ENCODE measurements around the gene SPEM3.

Gene SPEM3

DNA sequence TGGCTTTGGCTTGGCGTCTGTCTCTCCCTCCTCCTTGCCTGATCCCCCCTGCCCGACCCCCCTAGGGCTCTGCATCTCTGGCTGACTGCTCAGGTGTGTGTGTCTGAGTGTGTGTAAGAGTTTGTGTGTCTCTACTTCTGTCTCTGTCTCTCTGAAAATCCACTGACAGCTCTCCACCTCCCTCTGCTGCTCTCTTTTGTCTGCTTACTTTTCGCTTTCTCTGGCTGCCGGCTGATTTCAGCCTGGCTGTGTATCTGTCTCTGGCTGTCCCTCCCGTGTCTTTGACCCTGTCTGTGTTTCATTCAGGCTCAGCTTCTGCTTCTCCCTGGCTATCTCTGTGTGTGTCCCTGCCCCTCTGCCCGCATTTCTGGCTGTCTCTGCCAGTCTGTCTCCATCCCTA is 12.3 kb upstream of the SPEM3 start:
- no peak for DNase-seq (ENCODE audit: low read depth in 1 of 2, low spot score in 1 of 2)
- TF ChIP-seq, protein P1, sequence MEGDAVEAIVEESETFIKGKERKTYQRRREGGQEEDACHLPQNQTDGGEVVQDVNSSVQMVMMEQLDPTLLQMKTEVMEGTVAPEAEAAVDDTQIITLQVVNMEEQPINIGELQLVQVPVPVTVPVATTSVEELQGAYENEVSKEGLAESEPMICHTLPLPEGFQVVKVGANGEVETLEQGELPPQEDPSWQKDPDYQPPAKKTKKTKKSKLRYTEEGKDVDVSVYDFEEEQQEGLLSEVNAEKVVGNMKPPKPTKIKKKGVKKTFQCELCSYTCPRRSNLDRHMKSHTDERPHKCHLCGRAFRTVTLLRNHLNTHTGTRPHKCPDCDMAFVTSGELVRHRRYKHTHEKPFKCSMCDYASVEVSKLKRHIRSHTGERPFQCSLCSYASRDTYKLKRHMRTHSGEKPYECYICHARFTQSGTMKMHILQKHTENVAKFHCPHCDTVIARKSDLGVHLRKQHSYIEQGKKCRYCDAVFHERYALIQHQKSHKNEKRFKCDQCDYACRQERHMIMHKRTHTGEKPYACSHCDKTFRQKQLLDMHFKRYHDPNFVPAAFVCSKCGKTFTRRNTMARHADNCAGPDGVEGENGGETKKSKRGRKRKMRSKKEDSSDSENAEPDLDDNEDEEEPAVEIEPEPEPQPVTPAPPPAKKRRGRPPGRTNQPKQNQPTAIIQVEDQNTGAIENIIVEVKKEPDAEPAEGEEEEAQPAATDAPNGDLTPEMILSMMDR (IDR thresholded peaks at IDR 0.05; ENCODE audit: insufficient read depth, low read length) = no peak
- TF ChIP-seq, protein P2, sequence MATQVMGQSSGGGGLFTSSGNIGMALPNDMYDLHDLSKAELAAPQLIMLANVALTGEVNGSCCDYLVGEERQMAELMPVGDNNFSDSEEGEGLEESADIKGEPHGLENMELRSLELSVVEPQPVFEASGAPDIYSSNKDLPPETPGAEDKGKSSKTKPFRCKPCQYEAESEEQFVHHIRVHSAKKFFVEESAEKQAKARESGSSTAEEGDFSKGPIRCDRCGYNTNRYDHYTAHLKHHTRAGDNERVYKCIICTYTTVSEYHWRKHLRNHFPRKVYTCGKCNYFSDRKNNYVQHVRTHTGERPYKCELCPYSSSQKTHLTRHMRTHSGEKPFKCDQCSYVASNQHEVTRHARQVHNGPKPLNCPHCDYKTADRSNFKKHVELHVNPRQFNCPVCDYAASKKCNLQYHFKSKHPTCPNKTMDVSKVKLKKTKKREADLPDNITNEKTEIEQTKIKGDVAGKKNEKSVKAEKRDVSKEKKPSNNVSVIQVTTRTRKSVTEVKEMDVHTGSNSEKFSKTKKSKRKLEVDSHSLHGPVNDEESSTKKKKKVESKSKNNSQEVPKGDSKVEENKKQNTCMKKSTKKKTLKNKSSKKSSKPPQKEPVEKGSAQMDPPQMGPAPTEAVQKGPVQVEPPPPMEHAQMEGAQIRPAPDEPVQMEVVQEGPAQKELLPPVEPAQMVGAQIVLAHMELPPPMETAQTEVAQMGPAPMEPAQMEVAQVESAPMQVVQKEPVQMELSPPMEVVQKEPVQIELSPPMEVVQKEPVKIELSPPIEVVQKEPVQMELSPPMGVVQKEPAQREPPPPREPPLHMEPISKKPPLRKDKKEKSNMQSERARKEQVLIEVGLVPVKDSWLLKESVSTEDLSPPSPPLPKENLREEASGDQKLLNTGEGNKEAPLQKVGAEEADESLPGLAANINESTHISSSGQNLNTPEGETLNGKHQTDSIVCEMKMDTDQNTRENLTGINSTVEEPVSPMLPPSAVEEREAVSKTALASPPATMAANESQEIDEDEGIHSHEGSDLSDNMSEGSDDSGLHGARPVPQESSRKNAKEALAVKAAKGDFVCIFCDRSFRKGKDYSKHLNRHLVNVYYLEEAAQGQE (IDR thresholded peaks at IDR 0.05; ENCODE audit: insufficient replicate concordance, low read depth) = no peak
- TF ChIP-seq POLR2AphosphoS5 (IDR thresholded peaks at IDR 0.05; ENCODE audit: low read depth) (no peak), GABPA (IDR thresholded peaks at IDR 0.05; ENCODE audit: low read depth) (no peak), SPI1 (IDR thresholded peaks at IDR 0.05; ENCODE audit: borderline replicate concordance, low read depth) (no peak)
- Histone ChIP-seq H3K27me3 (ENCODE audit: insufficient read depth, poor library complexity, severe bottlenecking) (no peaks in the 10 kb centered on the region), H3K27ac (replicated peaks) (no peak overlapping the region), H3K4me3 (replicated peaks; ENCODE audit: insufficient read depth, low read length) (no peak overlapping the region)

DNA sequence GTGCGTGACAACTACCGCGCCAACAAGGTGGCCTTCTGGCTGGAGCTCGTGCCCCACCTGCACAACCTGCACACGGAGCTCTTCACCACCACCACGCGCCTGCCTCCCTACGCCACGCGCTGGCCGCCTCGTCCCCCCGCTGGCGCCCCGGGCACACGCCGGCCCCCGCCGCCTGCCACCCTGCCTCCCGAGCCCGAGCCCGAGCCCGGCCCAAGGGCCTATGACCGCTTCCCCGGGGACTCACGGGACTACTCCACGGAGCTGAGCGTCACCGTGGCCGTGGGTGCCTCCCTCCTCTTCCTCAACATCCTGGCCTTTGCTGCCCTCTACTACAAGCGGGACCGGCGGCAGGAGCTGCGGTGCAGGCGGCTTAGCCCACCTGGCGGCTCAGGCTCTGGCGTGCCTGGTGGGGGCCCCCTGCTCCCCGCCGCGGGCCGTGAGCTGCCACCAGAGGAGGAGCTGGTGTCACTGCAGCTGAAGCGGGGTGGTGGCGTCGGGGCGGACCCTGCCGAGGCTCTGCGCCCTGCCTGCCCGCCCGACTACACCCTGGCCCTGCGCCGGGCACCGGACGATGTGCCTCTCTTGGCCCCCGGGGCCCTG is 11.5 kb upstream of the SPEM3 start:
- Histone ChIP-seq H3K27ac (replicated peaks) (no peak overlapping the region), H3K4me3 (replicated peaks; ENCODE audit: insufficient read depth, low read length) (no peak overlapping the region), H3K27me3 (ENCODE audit: insufficient read depth, poor library complexity, severe bottlenecking) (no peaks in the 10 kb centered on the region)
- no peak for DNase-seq (ENCODE audit: low read depth in 1 of 2, low spot score in 1 of 2)
- TF ChIP-seq POLR2AphosphoS5 (IDR thresholded peaks at IDR 0.05; ENCODE audit: low read depth) (no peak), SPI1 (IDR thresholded peaks at IDR 0.05; ENCODE audit: borderline replicate concordance, low read depth) (no peak), GABPA (IDR thresholded peaks at IDR 0.05; ENCODE audit: low read depth) (no peak)
- TF ChIP-seq, protein P1 (IDR thresholded peaks at IDR 0.05; ENCODE audit: insufficient read depth, low read length) = no peak
- TF ChIP-seq, protein P2 (IDR thresholded peaks at IDR 0.05; ENCODE audit: insufficient replicate concordance, low read depth) = no peak

DNA sequence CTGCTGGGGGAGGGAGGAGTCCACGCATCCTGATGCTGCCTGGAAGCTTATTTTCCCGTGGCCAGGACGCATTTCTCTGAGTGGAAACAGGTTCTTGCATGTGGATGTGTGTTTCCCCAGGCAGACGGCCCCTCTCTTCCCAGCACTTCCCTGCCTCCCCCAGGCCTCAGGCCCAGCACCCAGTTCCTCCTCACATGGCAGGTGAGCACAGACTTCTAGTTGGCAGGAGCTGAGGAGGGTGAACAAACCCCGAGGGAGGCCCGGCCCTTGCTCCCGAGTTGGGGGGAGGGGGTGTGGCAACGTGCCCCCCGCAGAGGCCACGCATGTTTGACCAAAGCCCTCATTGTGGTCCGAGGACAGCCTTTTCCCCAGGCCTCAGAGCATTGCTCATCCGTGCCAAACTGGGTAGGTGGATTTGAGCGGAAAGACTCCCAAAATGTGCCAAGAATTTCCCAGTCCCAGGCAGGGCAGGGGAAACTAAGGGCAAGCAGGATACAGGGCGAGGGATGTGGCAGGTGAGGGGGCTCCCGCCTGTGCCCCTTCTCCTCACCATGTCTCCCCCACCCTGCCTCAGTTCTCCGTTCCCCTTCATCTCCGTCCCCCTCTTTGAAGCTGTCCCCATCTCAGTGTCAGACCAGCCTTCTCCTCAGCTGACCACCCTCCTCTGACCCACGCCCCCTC is 10.0 kb upstream of the SPEM3 start:
- DNase-seq (ENCODE audit: low read depth in 1 of 2, low spot score in 1 of 2) = no peak
- TF ChIP-seq SPI1 (IDR thresholded peaks at IDR 0.05; ENCODE audit: borderline replicate concordance, low read depth) (no peak), POLR2AphosphoS5 (IDR thresholded peaks at IDR 0.05; ENCODE audit: low read depth) (no peak), GABPA (IDR thresholded peaks at IDR 0.05; ENCODE audit: low read depth) (no peak)
- TF ChIP-seq, protein P2 (IDR thresholded peaks at IDR 0.05; ENCODE audit: insufficient replicate concordance, low read depth) = no peak
- TF ChIP-seq, protein P1 (IDR thresholded peaks at IDR 0.05; ENCODE audit: insufficient read depth, low read length) = no peak
- H3K4me3 ChIP-seq (replicated peaks; ENCODE audit: insufficient read depth, low read length) = no peak overlapping the region
- H3K27ac ChIP-seq (replicated peaks) = no peak overlapping the region
- H3K27me3 ChIP-seq (ENCODE audit: insufficient read depth, poor library complexity, severe bottlenecking) = no peaks in the 10 kb centered on the region
